Activated gamma-delta T cell treated with anti-CD3 and anti-CD28 coated beads, Interleukin-2, amount 50 U/mL, for 16 hours (primary cell): ENCODE measurements around the gene NAB1.

Experiments
- DNase-seq: peaks from one replicate; pipeline ENCODE4 v3.0.0-alpha.2; 2020; ENCODE audit warnings: low read depth

Gene NAB1

GRCh38 chr2:190713471-190713870 is 64.6 kb downstream of the NAB1 start:
- no peak for DNase-seq

- no peak for DNase-seq
Measured at GRCh38 chr2:190714958-190715357, 66.1 kb downstream of the NAB1 start.

- DNase-seq = no peak
Measured at GRCh38 chr2:190716176-190716807, 67.4 kb downstream of the NAB1 start.

GRCh38 chr2:190717306-190717705 is 68.4 kb downstream of the NAB1 start:
- DNase-seq = no peak

GRCh38 chr2:190717764-190718651 is 69.1 kb downstream of the NAB1 start:
- no peak for DNase-seq

GRCh38 chr2:190718652-190719526 is 70.0 kb downstream of the NAB1 start:
- peak; percentile 22 for DNase-seq

- DNase-seq = no peak
Measured at GRCh38 chr2:190720276-190720675, 71.4 kb downstream of the NAB1 start.

GRCh38 chr2:190720691-190721090 is 71.8 kb downstream of the NAB1 start:
- DNase-seq = no peak

- no peak for DNase-seq
Measured at GRCh38 chr2:190722061-190722759, 73.3 kb downstream of the NAB1 start.

GRCh38 chr2:190722835-190723234 is 74.0 kb downstream of the NAB1 start:
- no peak for DNase-seq

- DNase-seq = no peak
Measured at GRCh38 chr2:190723397-190724090, 74.7 kb downstream of the NAB1 start.

GRCh38 chr2:190726255-190726654 is 77.4 kb downstream of the NAB1 start:
- DNase-seq = no peak

GRCh38 chr2:190736355-190736754 is 87.5 kb downstream of the NAB1 start:
- no peak for DNase-seq

- DNase-seq = no peak
Measured at GRCh38 chr2:190740449-190740848, 91.6 kb downstream of the NAB1 start.
